Measurements from ENCODE around the gene SAXO1.
A peak's percentile ranks its signal among the peaks of the same experiment; 100 is the strongest.
"Not testable (repeated sequence)": the region's sequence is repeated elsewhere in the genome, so short reads cannot be mapped to it uniquely, and the experiment has no call there.

SAXO1 gene

GRCh38 chr9:19033015-19033414 is at the start of gene SAXO1:
TSS of gene SAXO1 (minus strand) at chr9:19033209. CDS start at chr9:19032908, 301 bp downstream.
- no peak for DNase-seq

GRCh38 chr9:19074836-19075235 is 41.8 kb upstream of the SAXO1 start:
- no peak for DNase-seq

GRCh38 chr9:19074229-19074628 is 41.2 kb upstream of the SAXO1 start:
- no peak for DNase-seq

GRCh38 chr9:19057033-19057432 is 24.0 kb upstream of the SAXO1 start:
- DNase-seq, result no peak

GRCh38 chr9:19050637-19051591 is 17.9 kb upstream of the SAXO1 start:
- DNase-seq, result no peak

GRCh38 chr9:19049917-19050636 is 17.1 kb upstream of the SAXO1 start:
- DNase-seq, result no peak

GRCh38 chr9:19048966-19049916 is 16.2 kb upstream of the SAXO1 start, which contains the start of gene RRAGA:
TSS of gene RRAGA (plus strand) at chr9:19049427. CDS start at chr9:19049660, 233 bp downstream.
- DNase-seq, result peak; percentile 99

GRCh38 chr9:19036611-19037010 is 3.6 kb upstream of the SAXO1 start:
- no peak for DNase-seq

GRCh38 chr9:19032406-19032805 is 603 bp downstream of the SAXO1 start:
- DNase-seq, result peak; percentile 24

GRCh38 chr9:19030899-19031298 is 2.1 kb downstream of the SAXO1 start:
- DNase-seq, result no peak

GRCh38 chr9:19028835-19029451 is 4.1 kb downstream of the SAXO1 start:
- peak; percentile 92 for DNase-seq

GRCh38 chr9:19027825-19028224 is 5.2 kb downstream of the SAXO1 start:
- DNase-seq, result no peak

GRCh38 chr9:19026375-19026774 is 6.6 kb downstream of the SAXO1 start:
- DNase-seq, result no peak

- no peak for DNase-seq
Observed at GRCh38 chr9:19023078-19023477, 9.9 kb downstream of the SAXO1 start.

GRCh38 chr9:19022206-19022605 is 10.8 kb downstream of the SAXO1 start:
- DNase-seq, result no peak

GRCh38 chr9:19021649-19022048 is 11.4 kb downstream of the SAXO1 start:
- DNase-seq, result not testable (repeated sequence)

GRCh38 chr9:19020886-19021455 is 12.0 kb downstream of the SAXO1 start:
- DNase-seq, result no peak

- no peak for DNase-seq
Observed at GRCh38 chr9:19018201-19018600, 14.8 kb downstream of the SAXO1 start.

- DNase-seq, result no peak
Observed at GRCh38 chr9:19009391-19009965, 23.5 kb downstream of the SAXO1 start.

- no peak for DNase-seq
Observed at GRCh38 chr9:19000133-19000532, 32.9 kb downstream of the SAXO1 start.

- DNase-seq, result no peak
Observed at GRCh38 chr9:18999173-18999785, 33.7 kb downstream of the SAXO1 start.

All from eye (tissue), 1 donor.